Spleen (tissue), 7 donors: ENCODE data around the gene CNTN5.

Experiments used
- POLR2A ChIP-seq, 3 donors: fragments of 450-650 bp; IDR thresholded peaks; one replicate each; pipeline ENCODE4 v1.5.1; 2017; ENCODE audit warnings: antibody characterized with exemption in 3 of 3, mild to moderate bottlenecking in 1 of 3
- POLR2AphosphoS5 ChIP-seq, 3 donors: sonication (generic); formaldehyde crosslinking; IDR thresholded peaks; one replicate each; pipeline ENCODE4 v1.5.1; 2017; ENCODE audit warnings: antibody characterized with exemption in 3 of 3
- TF ChIP-seq, protein P1 (sequence below), 11 experiments: fragments of 200-600 bp in 7 of 11; fragments of 450-650 bp in 4 of 11; sonication (generic) in 4 of 11; IDR thresholded peaks in 8 of 11; conservative IDR thresholded peaks in 3 of 11; 1 replicate in 7 of 11; 2 replicates in 4 of 11; pipeline versions ENCODE4 v1.4.0 to v1.8.0; 2016 to 2021; ENCODE audit warnings: antibody characterized with exemption in 11 of 11, inconsistent platforms in 4 of 11, mild to moderate bottlenecking in 1 of 11
- donor health status: DM: no; HTN: no; CAD: no; lungs with moderate emphysema.
- donor health status: DM: no; HTN: no; CAD: no.
- donor health status: DM: no; HTN: no; CAD: no.

DNA sequence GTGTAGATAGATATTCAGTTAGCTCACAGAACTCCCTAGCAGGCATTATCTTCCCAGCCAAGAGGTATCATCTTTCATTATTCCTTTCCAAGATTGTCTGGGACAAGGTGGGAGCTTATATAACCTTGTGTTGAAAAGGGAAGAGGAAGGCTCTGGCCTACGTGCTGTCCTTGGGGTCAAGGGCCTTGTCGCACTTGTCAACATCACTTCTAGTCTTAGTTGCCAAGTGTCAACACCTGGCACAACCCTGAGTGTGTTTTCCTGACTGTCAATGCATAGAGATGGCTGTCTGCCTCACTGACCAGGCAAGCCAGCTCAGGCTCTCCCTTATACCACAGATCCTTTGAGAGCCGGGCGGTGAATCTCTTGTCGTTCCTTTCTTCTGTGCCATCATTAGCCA is 331.9 kb downstream of the CNTN5 start:
- TF ChIP-seq, protein P1, sequence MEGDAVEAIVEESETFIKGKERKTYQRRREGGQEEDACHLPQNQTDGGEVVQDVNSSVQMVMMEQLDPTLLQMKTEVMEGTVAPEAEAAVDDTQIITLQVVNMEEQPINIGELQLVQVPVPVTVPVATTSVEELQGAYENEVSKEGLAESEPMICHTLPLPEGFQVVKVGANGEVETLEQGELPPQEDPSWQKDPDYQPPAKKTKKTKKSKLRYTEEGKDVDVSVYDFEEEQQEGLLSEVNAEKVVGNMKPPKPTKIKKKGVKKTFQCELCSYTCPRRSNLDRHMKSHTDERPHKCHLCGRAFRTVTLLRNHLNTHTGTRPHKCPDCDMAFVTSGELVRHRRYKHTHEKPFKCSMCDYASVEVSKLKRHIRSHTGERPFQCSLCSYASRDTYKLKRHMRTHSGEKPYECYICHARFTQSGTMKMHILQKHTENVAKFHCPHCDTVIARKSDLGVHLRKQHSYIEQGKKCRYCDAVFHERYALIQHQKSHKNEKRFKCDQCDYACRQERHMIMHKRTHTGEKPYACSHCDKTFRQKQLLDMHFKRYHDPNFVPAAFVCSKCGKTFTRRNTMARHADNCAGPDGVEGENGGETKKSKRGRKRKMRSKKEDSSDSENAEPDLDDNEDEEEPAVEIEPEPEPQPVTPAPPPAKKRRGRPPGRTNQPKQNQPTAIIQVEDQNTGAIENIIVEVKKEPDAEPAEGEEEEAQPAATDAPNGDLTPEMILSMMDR (IDR thresholded peaks at IDR 0.05 in 8 of 11, conservative IDR thresholded peaks at IDR 0.05 in 3 of 11), result no peak
- TF ChIP-seq POLR2A (IDR thresholded peaks at IDR 0.05), result no peak
- TF ChIP-seq POLR2AphosphoS5 (IDR thresholded peaks at IDR 0.05), result no peak
